ENCODE results near the gene ZNF358. TPM values are rescaled to one million over a fixed set of nuclear protein-coding genes. Genes with fewer than 3 reads are reported as not detected.

The ZNF358 gene
- total RNA-seq, 1 donor from 2014 or later: 14.6 TPM

DNA sequence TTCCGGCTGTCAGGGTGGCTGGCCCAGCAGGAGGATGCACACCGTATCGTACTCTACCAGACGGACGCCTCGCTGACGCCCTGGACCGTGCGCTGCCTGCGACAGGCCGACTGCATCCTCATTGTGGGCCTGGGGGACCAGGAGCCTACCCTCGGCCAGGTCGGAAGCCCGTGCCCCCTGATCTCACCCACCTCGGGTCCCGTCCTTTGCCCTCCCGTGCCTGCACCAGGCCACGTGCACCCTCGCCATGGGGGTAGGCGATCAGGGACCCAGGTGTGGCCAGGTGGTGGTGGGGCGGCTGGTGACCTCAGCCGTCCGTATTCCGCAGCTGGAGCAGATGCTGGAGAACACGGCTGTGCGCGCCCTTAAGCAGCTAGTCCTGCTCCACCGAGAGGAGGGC, 38.7 kb downstream of the ZNF358 start:
- no peaks in the 10 kb centered on the region for H3K9me3 ChIP-seq (ENCODE audit: control insufficient read depth in 3 of 3, low read length in 3 of 3)
- H3K27ac ChIP-seq (ENCODE audit: low read depth, low read length): no peak overlapping the region
- H3K4me1 ChIP-seq (ENCODE audit: control insufficient read depth in 3 of 3, insufficient read depth in 3 of 3, low read length in 3 of 3): peaks cover 0 to 5% (median 3%) of the 10 kb centered on the region in 3 donors
- no peak overlapping the region for H3K4me3 ChIP-seq (ENCODE audit: low read length in 3 of 3)
- peaks cover 45 to 50% (median 50%) of the 10 kb centered on the region in 3 donors for H3K36me3 ChIP-seq (ENCODE audit: control insufficient read depth in 3 of 3, insufficient read depth in 3 of 3, low read length in 3 of 3)
- no peak overlapping the region for H3K9ac ChIP-seq (ENCODE audit: low read depth in 1 of 3, low read length in 3 of 3)
- H3K27me3 ChIP-seq (ENCODE audit: control insufficient read depth in 3 of 3, insufficient read depth in 3 of 3, low read length in 3 of 3): no peaks in the 10 kb centered on the region

DNA sequence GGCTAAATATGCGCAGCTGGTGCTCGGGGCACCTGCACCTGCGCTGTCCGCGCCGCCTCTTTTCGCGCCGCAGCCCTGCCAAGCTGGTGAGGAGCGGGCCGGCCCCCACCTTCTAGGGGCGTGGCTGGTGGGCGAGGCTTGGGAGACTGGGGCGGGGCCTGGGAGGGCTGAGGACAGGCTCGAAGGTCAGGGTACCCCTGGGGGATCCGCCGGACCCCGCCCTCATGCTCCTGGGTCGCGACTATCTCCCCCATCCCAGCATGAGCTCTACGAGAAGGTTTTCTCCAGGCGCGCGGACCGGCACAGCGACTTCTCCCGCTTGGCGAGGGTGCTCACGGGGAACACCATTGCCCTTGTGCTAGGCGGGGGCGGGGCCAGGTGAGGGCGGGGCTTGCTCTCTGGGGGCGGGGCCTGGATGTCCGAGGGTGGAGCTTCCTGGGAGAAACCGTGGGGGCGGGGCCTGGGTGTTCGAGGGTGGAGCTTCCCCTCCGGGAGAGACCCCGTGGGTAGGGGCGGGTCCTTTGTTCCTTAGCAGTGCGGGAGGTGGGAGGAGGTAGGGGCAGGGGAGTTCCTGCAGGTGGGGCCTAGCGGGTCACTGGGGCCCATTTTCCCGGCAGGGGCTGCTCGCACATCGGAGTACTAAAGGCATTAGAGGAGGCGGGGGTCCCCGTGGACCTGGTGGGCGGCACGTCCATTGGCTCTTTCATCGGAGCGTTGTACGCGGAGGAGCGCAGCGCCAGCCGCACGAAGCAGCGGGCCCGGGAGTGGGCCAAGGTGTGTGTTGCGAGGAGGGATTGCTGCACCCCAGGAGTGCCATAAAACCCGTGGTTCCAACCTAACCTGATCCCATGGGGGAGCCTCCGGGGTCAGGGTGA, 39.3 kb downstream of the ZNF358 start:
- no peak overlapping the region for H3K27ac ChIP-seq (ENCODE audit: low read depth, low read length)
- H3K4me1 ChIP-seq (ENCODE audit: control insufficient read depth in 3 of 3, insufficient read depth in 3 of 3, low read length in 3 of 3): peaks cover 0 to 5% (median 3%) of the 10 kb centered on the region in 3 donors
- no peak overlapping the region for H3K4me3 ChIP-seq (ENCODE audit: low read length in 3 of 3)
- H3K9ac ChIP-seq (ENCODE audit: low read depth in 1 of 3, low read length in 3 of 3): no peak overlapping the region
- no peaks in the 10 kb centered on the region for H3K27me3 ChIP-seq (ENCODE audit: control insufficient read depth in 3 of 3, insufficient read depth in 3 of 3, low read length in 3 of 3)
- H3K36me3 ChIP-seq (ENCODE audit: control insufficient read depth in 3 of 3, insufficient read depth in 3 of 3, low read length in 3 of 3): peaks cover 45 to 52% (median 50%) of the 10 kb centered on the region in 3 donors
- no peaks in the 10 kb centered on the region for H3K9me3 ChIP-seq (ENCODE audit: control insufficient read depth in 3 of 3, low read length in 3 of 3)

DNA sequence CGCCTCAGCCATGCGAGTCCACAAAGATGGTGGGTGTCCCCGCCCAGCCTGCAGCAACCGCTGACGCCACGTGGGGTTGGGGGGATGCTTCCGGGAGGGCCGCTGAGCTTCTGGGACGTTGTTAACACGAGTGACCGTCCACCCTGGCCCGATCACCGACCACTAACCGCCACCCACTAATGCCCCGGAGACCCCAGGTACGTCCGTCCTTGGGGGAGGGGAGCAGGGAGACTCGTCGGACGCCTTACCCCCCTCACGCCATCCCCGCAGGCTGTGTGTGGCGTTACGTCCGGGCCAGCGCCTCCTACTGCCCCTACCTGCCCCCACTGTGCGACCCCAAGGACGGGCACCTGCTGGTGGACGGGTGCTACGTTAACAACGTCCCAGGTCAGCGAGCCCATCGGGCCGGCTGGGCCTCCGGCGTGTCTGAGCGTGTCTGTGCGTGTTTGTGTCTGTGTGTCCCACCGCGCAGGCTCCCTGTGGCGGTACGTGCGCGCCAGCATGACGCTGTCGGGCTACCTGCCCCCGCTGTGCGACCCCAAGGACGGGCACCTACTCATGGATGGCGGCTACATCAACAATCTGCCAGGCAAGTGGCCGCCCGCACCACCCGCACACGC, 40.9 kb downstream of the ZNF358 start:
- Histone ChIP-seq H3K27ac (ENCODE audit: low read depth, low read length) (no peak overlapping the region), H3K27me3 (ENCODE audit: control insufficient read depth in 3 of 3, insufficient read depth in 3 of 3, low read length in 3 of 3) (no peaks in the 10 kb centered on the region), H3K4me3 (ENCODE audit: low read length in 3 of 3) (no peak overlapping the region), H3K9me3 (ENCODE audit: control insufficient read depth in 3 of 3, low read length in 3 of 3) (no peaks in the 10 kb centered on the region), H3K36me3 (ENCODE audit: control insufficient read depth in 3 of 3, insufficient read depth in 3 of 3, low read length in 3 of 3) (peaks cover 44 to 55% (median 55%) of the 10 kb centered on the region in 3 donors), H3K9ac (ENCODE audit: low read depth in 1 of 3, low read length in 3 of 3) (no peak overlapping the region), H3K4me1 (ENCODE audit: control insufficient read depth in 3 of 3, insufficient read depth in 3 of 3, low read length in 3 of 3) (peaks cover 0 to under 1% (median 0%) of the 10 kb centered on the region in 3 donors)

DNA sequence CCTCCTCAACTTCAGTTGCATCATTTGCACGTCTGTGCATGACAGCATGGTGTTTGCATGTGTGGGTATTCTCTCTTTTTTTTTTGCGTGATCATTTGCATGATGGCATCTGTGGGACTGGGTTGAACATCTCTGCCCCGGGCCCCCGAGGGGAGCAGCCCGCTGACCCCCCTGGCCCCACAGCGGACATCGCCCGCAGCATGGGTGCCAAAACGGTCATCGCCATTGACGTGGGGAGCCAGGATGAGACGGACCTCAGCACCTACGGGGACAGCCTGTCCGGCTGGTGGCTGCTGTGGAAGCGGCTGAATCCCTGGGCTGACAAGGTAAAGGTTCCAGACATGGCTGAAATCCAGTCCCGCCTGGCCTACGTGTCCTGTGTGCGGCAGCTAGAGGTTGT, 42.8 kb downstream of the ZNF358 start:
- Histone ChIP-seq H3K36me3 (ENCODE audit: control insufficient read depth in 3 of 3, insufficient read depth in 3 of 3, low read length in 3 of 3) (peaks cover 44 to 54% (median 50%) of the 10 kb centered on the region in 3 donors), H3K9ac (ENCODE audit: low read depth in 1 of 3, low read length in 3 of 3) (no peak overlapping the region), H3K27me3 (ENCODE audit: control insufficient read depth in 3 of 3, insufficient read depth in 3 of 3, low read length in 3 of 3) (no peaks in the 10 kb centered on the region), H3K9me3 (ENCODE audit: control insufficient read depth in 3 of 3, low read length in 3 of 3) (no peaks in the 10 kb centered on the region), H3K4me1 (ENCODE audit: control insufficient read depth in 3 of 3, insufficient read depth in 3 of 3, low read length in 3 of 3) (no peaks in the 10 kb centered on the region), H3K4me3 (ENCODE audit: low read length in 3 of 3) (no peak overlapping the region), H3K27ac (ENCODE audit: low read depth, low read length) (no peak overlapping the region)

DNA sequence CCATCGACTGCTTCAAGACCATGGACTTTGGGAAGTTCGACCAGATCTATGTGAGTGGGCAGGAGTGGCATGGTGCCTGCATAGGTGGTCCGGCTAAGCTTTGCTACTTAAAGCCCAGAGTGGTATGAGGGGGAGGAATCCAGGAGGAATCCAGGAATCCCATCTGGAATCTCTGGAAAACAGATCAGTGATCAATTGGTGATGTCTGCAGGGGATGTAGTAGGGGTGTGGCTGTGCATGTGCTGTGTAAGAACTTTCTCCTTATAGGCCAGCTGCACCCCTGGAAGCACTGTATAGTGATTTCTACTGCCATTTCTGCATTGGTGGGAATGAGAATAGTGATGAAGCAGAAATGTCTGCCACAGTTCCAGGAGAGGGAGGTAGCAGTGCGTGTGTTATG, 43.2 kb downstream of the ZNF358 start:
- Histone ChIP-seq H3K36me3 (ENCODE audit: control insufficient read depth in 3 of 3, insufficient read depth in 3 of 3, low read length in 3 of 3) (peaks cover 44 to 53% (median 49%) of the 10 kb centered on the region in 3 donors), H3K27me3 (ENCODE audit: control insufficient read depth in 3 of 3, insufficient read depth in 3 of 3, low read length in 3 of 3) (no peaks in the 10 kb centered on the region), H3K9ac (ENCODE audit: low read depth in 1 of 3, low read length in 3 of 3) (no peak overlapping the region)

DNA sequence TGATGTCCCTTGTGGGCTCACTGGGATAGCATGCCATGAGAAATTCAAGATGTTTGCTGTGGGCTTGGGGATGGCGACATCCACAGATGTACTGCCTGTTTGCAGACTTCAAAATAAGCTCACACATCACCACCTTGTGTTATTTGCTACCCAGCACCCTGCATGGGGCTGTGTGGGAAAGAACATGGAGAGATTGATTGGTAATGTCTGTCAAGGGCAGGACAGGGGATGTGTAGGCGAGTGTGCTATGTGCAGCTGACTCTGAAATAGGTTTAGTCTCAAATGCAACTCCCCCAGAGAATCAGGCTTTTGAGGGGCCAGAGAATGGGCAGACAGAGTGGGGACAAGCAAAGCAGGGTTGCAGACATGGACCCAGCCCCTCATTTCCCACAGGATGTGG, 44.4 kb downstream of the ZNF358 start:
- Histone ChIP-seq H3K27ac (ENCODE audit: low read depth, low read length) (no peak overlapping the region), H3K4me3 (ENCODE audit: low read length in 3 of 3) (no peak overlapping the region), H3K4me1 (ENCODE audit: control insufficient read depth in 3 of 3, insufficient read depth in 3 of 3, low read length in 3 of 3) (no peaks in the 10 kb centered on the region), H3K9me3 (ENCODE audit: control insufficient read depth in 3 of 3, low read length in 3 of 3) (no peaks in the 10 kb centered on the region), H3K27me3 (ENCODE audit: control insufficient read depth in 3 of 3, insufficient read depth in 3 of 3, low read length in 3 of 3) (no peaks in the 10 kb centered on the region), H3K9ac (ENCODE audit: low read depth in 1 of 3, low read length in 3 of 3) (no peak overlapping the region), H3K36me3 (ENCODE audit: control insufficient read depth in 3 of 3, insufficient read depth in 3 of 3, low read length in 3 of 3) (peaks cover 38 to 47% (median 42%) of the 10 kb centered on the region in 3 donors)

More for the DNA sequence above, 43.2 kb downstream of the ZNF358 start:
- Histone ChIP-seq H3K27ac (ENCODE audit: low read depth, low read length) (no peak overlapping the region), H3K9me3 (ENCODE audit: control insufficient read depth in 3 of 3, low read length in 3 of 3) (no peaks in the 10 kb centered on the region), H3K4me1 (ENCODE audit: control insufficient read depth in 3 of 3, insufficient read depth in 3 of 3, low read length in 3 of 3) (no peaks in the 10 kb centered on the region), H3K4me3 (ENCODE audit: low read length in 3 of 3) (no peak overlapping the region)

DNA sequence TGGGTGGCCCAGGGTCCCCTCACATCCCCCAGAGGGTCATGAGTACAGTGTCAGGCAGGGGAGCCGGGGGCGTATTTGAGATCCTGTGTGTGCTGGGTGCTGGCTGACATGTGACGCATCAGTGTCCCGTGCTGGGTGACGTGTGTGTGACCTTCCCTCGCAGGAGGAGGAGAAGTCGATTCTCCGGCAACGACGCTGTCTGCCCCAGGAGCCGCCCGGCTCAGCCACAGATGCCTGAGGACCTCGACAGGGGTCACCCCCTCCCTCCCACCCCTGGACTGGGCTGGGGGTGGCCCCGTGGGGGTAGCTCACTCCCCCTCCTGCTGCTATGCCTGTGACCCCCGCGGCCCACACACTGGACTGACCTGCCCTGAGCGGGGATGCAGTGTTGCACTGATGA, 45.4 kb downstream of the ZNF358 start:
- H3K27me3 ChIP-seq (ENCODE audit: control insufficient read depth in 3 of 3, insufficient read depth in 3 of 3, low read length in 3 of 3): no peaks in the 10 kb centered on the region
- no peaks in the 10 kb centered on the region for H3K4me1 ChIP-seq (ENCODE audit: control insufficient read depth in 3 of 3, insufficient read depth in 3 of 3, low read length in 3 of 3)
- H3K9me3 ChIP-seq (ENCODE audit: control insufficient read depth in 3 of 3, low read length in 3 of 3): no peaks in the 10 kb centered on the region
- H3K9ac ChIP-seq (ENCODE audit: low read depth in 1 of 3, low read length in 3 of 3): no peak overlapping the region
- H3K4me3 ChIP-seq (ENCODE audit: low read length in 3 of 3): no peak overlapping the region
- H3K27ac ChIP-seq (ENCODE audit: low read depth, low read length): no peak overlapping the region
- H3K36me3 ChIP-seq (ENCODE audit: control insufficient read depth in 3 of 3, insufficient read depth in 3 of 3, low read length in 3 of 3): peaks cover 37 to 40% (median 37%) of the 10 kb centered on the region in 3 donors

DNA sequence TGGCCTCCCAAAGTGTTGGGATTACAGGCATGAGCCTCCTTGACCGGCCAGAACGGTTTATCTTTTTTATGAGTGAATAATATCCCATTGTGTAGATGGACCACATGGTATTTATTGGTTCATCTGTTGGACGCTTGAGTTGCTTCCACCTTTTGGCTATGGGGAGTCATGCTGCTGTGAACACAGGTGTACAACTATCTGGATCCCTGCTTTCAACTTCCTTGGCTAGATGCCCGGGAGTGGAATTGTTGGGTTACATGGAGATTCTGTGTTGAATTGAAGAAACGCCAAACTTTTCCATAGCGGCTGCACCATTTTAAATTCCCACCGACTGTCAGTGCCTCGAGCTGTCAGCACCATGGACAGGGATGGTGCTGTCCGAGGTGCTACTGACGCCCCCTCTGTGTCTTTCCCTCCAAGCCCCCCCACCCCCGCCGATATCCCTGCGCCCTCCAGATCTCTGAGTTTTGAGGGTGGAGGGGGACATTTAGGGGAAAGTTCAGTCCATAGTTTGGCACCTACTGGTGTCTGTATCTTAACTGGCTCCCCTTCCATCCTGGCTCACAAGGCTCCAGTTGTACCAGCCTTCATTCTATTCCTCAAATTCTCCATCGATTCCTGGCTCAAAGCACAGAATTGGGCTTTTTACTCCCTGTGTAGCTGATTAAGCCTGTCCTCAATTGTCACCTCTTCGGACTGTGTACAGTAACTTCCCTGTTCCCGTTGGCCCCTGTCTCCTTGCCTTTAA, 46.9 kb downstream of the ZNF358 start:
- Histone ChIP-seq H3K9ac (ENCODE audit: low read depth in 1 of 3, low read length in 3 of 3) (no peak overlapping the region), H3K27me3 (ENCODE audit: control insufficient read depth in 3 of 3, insufficient read depth in 3 of 3, low read length in 3 of 3) (no peaks in the 10 kb centered on the region), H3K4me3 (ENCODE audit: low read length in 3 of 3) (no peak overlapping the region), H3K36me3 (ENCODE audit: control insufficient read depth in 3 of 3, insufficient read depth in 3 of 3, low read length in 3 of 3) (peaks cover 23 to 27% (median 25%) of the 10 kb centered on the region in 3 donors), H3K9me3 (ENCODE audit: control insufficient read depth in 3 of 3, low read length in 3 of 3) (no peaks in the 10 kb centered on the region), H3K27ac (ENCODE audit: low read depth, low read length) (no peak overlapping the region), H3K4me1 (ENCODE audit: control insufficient read depth in 3 of 3, insufficient read depth in 3 of 3, low read length in 3 of 3) (no peaks in the 10 kb centered on the region)

DNA sequence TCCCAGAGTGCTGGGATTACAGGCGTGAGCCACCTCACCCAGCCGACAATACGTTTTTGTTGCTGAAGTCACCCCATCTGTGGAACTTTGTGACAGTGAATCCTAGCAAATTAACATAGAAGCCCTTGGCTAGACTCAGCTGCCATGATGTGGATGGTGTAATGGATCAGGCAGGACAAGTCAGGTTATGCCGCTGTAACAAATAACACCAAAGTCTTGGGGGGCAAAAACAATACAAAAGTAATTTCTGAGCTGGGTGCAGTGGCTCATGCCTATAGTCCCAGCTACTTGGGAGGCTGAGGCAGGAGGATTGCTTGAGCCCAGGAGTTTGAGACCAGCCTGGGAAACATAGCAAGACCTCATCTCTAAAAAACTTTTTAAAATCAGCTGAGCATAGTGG, 49.0 kb downstream of the ZNF358 start:
- Histone ChIP-seq H3K27me3 (ENCODE audit: control insufficient read depth in 3 of 3, insufficient read depth in 3 of 3, low read length in 3 of 3) (no peaks in the 10 kb centered on the region), H3K9me3 (ENCODE audit: control insufficient read depth in 3 of 3, low read length in 3 of 3) (no peaks in the 10 kb centered on the region), H3K4me1 (ENCODE audit: control insufficient read depth in 3 of 3, insufficient read depth in 3 of 3, low read length in 3 of 3) (no peaks in the 10 kb centered on the region), H3K36me3 (ENCODE audit: control insufficient read depth in 3 of 3, insufficient read depth in 3 of 3, low read length in 3 of 3) (peaks cover 7 to 12% (median 11%) of the 10 kb centered on the region in 3 donors), H3K9ac (ENCODE audit: low read depth in 1 of 3, low read length in 3 of 3) (no peak overlapping the region), H3K27ac (ENCODE audit: low read depth, low read length) (no peak overlapping the region), H3K4me3 (ENCODE audit: low read length in 3 of 3) (no peak overlapping the region)
